Stimulated activated CD4-positive, alpha-beta T cell treated with anti-CD3 and anti-CD28 coated beads, Interleukin-2, amount 100 ng/mL, for 4 hours (primary cell): ENCODE measurements around the gene PDLIM4.
A peak's percentile ranks its signal among the peaks of the same experiment; 100 is the strongest.

Experiments
- DNase-seq: peaks from one replicate; pipeline ENCODE4 v3.0.0-alpha.2; 2020; ENCODE audit warnings: low read depth

The PDLIM4 gene

DNA sequence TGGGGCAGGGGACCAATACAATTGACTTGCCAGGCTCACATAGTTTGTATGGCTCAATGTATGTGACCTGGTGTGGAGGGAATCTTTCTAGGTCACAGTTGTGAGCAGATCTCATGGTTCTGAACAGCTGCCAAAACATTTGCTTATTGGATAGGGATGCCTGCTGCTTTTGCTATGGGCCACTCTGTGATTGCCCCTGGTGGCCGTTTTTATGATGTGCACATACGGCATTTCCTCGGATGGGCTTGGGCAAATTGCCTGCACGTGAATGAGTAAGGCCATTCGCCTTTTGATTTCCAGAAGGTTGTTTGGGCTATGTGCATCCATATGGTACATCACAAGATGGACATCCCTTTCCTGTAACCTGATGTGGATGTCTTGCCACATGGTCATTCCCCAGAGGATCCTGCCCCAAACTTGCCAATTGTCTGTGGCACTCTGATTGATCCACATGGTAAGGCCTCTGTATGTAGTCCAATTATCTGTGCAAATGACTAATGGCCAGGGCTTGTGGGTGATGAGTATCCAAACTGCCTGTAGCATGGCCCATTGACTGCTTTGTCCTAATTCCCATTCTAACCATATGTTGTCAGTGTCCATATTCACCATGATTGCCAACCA lies 26.0 kb downstream of the PDLIM4 start:
- no peak for DNase-seq

DNA sequence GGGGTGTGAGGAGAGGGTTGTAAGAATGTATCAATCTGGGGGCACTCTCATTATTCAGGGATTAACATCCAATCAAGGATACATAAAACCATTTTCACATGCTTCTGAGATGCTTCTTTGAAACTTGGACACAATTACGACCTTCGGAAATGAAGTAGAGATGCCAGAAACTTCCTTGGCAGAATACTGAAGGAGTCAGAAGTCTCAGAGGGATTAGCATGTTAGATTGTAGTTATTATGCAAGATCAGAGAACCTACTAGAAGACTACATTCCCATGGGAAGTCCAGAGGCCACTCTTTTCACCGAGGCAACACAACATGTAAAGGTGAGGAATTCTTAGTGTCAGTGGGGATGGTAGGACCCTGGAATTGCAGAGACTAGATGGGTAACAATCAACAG lies 31.6 kb downstream of the PDLIM4 start:
- no peak for DNase-seq

DNA sequence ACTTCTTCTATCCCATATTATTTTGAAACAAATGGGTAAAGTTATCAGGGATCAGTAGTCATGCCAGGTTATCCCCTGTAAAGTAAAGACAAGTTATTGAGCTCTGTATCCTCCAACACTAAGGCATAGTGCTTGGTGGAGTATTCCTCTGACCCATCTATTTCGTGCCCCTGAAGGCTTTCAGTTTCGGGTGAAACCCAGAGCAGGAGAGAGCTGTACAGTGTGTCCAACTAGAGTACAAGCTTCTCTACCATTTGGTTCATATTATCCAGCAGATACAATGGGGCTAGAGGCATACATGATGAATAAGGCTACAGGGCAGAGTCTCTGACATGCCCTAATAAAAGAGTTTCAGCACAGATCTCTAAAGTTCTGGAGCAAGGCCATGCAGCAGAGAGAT lies 33.5 kb downstream of the PDLIM4 start:
- no peak for DNase-seq

DNA sequence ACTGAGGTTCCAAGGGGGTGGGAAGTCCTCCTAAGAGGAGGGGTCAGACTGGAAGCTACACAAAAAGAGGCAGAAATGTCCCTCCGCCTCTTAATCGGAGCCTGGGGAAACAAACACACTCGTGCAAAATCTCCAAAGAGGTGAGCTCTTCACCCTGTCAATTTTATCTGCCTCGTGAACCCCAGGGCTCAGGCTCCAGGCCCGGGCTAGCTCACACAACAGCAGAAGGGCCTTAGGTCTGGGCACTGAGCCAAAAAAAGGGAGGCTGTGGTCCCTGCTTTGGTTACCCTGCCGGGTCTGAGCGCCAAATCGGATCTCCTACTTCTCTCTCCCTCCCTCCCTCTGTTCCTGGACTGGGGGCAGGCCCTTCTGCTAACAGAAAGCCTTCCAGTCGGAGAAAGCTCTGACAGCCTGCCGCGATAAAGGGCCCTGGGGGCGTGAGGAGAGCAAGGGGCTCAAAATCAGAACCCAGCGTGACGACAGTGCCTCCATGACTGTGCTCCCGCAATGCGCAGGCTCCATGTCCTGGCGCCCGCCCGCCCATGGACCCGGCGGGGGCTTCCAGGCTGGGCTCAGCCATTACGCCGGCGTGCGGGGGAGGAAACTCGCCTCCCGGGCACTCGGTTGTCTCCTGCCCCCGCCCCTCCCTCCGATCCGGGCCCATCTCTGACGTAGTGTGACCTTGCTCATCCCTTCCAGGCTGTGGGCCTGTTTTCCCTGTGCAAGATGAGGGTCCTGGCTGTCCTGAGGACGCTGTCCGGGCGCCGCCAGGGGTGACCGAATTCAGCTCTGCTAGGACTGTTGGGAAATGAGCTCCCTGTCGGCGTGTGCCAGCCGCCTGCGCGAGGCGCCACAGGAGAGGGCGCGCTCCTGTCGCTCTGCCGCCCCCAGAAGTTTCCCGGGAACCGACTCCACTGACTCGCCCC lies 35.8 kb downstream of the PDLIM4 start:
- DNase-seq = peak; percentile 71

DNA sequence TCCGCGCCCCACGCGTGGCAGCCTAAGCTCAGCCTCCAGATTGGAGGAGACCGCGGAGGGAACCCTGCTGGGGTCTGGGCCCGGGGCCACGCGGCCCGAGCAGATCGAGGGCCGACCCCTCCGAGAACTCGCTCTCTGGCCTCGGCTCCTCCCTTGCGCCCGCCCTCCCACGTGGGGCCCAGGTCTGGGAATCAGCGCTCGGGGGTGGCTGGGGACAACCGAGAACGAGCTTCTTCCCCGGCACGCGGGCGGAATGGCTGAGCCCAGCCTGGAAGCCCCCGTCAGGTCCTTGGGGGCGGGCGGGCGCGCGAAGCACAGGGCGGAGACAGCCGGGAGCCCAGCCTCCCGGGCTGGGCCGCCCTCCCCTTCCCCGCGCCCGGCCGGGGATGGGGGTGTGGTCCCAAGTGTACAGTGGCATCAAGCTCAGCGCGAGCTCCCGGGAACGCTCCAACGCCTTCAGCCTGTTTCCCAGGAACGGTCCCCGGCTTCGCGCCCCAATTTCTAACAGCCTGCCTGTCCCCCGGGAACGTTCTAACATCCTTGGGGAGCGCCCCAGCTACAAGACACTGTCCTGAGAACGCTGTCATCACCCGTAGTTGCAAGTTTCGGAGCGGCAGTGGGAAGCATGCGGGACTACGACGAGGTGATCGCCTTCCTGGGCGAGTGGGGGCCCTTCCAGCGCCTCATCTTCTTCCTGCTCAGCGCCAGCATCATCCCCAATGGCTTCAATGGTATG lies 36.7 kb downstream of the PDLIM4 start, which contains the start of gene SLC22A4:
SLC22A4 (plus strand) TSS at position 403 of the 736 bp plus-strand sequence; CDS start at position 626, 223 bp downstream.
- DNase-seq = peak; percentile 70

DNA sequence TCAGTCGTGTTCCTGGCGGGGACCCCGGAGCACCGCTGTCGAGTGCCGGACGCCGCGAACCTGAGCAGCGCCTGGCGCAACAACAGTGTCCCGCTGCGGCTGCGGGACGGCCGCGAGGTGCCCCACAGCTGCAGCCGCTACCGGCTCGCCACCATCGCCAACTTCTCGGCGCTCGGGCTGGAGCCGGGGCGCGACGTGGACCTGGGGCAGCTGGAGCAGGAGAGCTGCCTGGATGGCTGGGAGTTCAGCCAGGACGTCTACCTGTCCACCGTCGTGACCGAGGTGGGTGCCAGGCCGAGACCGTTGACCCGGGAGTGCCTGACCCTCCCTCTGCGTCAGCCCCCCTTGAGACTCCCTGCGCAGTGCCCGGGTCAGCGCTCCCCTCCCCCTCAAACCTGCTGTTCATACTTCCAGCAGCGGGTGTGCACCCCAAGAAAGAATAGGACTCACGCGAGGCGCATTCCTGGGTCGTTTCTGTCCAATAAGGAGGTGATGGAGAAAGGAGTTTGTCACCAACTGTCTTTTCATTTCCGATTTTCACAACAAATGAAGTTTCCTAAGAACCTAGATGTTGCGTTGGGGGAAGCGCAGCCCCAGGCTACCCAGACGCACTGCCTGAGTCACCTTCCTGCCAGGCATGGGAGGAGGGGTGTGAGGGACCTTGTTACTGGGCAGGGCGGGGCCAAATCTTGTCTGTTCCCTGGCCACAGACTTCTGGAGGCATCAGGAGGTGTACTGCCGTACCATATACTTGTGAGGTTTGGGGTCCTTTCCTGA lies 37.4 kb downstream of the PDLIM4 start:
- peak; percentile 74 for DNase-seq

DNA sequence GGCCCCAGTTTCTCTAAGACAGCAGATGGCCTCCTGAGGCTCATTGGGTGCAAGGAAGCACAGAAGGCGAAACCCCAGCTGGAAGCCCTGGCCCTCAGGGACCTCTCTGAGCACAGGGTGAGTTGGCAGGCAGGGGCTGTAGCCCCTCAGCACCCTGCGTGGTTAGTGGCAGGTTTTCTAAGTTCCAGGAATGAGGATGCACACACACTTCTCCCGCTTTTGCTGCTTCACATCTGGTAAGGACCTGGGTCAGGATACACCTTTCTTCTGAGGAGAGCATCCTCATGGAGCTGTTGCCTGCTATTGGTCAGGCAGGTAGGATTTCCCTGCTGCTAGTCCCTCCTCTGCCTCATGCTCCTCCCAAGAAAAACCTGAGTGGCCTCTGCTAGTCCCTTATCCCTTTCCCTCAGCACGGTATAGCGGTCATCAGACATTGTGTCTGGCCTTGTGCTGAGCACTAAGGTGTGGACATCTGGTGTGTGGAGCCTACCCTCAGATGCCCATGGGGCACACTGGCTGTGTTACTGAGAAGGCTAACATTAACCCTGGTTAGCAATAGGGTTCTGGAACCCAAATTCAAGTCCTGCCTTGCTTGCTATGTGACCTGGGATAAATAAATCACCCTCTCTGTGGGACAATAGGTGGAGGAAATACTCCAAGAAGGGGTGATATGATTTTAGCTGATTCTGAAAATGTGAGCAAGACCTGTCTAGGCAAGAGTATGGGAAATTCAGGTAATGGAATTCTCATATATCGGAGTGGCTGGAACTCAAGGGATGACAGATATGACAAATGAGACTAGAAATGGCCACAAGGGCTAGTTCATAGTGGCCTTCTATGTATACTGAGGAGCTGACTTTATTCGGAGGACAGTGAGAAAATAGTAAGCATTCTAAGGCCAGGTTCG lies 38.3 kb downstream of the PDLIM4 start:
- DNase-seq = no peak

DNA sequence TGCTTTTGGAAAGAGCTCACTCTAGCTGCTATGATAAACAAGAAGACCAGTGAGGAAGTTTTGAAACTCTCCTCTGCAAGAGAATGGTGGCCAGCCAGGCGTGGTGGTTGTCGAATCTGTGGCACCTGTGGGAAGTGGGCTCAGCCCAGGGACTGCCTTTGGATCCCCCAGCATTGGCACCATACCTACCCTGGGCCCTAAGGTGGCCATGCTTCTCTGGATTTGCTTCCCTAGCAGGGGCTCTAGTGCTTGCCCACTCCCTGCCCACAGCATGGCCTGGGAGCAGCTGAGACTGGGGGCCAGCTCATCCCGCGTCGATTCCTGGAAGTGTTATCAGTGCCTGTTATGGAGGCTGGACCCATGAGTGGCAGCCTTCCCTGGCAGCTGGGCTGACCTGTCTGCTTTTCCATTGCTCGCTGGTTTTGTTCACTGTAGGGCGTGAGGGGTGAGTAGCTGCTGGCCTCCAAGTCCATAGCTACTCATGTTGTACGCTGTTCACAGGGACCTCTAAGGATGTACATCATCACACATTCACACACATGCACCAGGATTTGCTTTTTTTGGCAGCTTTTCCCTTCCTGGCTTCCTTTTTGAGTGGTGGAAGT lies 39.0 kb downstream of the PDLIM4 start:
- DNase-seq = no peak

DNA sequence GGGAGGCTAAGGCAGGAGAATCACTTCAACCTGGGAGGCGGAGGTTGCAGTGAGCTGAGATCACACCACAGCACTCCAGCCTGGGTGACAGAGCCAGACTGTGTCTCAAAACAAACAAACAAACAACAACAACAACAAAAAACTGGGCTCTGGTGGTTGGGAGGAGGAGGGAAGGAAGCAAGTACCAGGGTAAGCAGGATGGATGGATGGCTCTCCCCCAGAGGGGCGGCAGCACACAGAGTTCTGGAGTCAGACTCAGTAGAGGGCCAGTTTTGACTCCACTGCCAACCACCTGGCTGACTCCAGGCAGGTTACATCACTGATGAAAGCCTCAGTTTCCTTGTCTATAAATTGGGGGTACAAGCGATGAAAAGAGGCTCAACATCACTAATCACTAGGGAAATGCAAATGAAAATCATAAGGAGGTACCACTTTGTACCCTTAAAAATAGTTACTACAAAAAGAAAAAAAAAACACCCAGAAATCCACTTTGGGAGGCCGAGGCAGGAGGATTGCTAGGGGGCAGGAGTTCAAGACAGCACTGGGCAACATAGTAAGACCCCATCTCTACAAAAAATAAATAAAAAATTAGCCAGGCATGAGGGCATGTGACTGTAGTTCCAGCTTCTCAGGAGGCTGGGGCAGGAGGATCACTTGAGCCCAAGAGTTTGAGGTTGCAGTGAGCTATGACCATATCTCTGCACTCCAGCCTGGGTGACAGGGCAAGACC lies 39.9 kb downstream of the PDLIM4 start:
- DNase-seq = no peak

DNA sequence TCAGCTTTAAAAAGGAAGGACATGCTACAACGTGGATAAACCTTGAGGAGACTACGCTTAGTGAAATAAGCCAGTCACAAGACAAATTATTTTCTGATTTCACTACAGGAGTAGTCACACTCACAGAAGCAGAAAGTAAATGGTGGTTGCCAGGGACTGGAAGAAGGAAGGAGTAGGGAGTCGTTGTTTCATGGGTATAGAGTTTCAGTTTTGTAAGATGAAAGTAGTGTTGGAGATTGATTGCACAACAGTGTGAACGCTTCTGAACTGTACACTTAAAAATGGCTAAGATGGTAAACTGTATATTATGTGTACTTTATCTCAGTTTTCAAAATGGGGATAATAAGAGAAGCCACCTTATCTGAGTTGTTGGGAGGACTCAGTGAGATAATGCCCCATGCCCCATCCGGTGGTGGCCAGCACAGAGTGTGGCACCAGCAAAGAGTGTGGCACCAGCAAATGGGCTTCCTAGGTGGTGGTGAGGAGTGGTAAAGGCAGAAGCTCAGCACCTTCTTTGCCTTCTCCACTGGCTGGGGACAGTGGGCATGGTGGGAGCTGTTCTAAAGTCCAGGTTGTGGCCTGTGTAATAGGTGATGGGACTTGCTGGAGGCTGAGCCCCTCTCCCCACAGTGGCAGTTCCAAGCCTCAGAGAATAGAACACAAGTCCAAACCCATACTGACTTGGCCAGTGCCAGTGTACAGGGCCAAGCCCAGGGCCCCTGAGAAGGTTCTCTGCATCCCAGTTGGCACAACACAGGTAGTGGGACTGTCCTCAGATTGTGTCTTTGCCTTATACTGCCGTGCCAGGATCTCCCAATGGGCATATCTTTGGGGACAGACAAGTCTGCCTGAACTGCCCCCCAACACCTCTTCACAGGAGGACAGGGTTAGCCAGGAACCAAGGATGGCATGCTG lies 41.1 kb downstream of the PDLIM4 start:
- DNase-seq = no peak

DNA sequence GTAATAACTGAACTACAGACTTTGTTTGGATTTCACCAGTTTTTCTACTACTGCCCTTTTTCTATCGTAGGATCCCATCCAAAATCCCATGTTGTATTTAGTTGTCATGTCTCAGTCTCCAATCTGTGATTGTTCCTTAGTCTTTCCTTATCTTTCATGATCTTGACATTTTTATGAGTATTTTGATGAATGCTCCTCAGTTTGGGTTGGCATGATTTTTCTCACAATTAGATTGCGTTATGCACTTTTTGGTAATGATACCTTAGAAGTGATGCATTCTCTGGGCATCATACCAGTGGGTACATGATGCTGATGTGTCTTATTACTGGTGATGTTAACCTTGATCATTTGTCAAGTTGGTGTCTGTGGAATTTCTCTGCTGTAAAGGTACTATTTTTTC lies 42.4 kb downstream of the PDLIM4 start:
- no peak for DNase-seq

DNA sequence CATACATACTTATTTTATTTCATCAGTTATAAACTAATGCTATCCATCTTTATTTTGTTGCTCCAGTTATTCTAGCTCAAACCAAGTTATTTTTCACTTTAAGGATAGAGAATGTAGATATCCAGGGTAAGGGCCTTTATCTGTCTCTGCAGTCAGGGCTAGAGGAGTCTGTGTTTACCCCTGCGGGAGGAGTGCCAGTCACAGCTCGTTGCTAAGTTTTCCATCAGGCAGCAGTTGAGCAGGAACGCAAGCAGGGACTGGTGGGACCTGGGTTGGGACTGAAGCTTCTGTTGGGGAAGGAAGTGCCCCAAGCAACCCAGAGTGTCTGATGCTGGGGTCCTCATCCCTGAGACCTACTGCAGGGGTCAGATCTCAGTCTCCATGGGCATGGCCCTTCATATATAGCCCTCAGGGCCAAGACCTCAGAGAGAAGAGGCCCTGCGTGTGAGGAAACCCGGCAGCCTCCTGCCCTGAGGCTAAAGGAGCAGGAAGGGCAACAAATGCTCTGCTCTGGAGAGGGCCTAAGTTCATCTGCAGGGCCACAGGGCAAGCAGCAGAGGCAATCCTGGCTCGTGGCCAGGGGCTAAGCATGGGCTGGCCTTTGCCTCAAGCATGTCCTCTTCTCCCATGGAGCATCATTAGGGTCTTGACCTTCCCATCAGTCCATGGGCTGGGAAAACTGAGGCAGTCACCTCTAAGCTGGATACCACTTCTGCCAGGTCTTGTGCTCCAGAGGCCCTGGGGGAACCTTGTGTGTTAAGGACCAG lies 43.3 kb downstream of the PDLIM4 start:
- no peak for DNase-seq

DNA sequence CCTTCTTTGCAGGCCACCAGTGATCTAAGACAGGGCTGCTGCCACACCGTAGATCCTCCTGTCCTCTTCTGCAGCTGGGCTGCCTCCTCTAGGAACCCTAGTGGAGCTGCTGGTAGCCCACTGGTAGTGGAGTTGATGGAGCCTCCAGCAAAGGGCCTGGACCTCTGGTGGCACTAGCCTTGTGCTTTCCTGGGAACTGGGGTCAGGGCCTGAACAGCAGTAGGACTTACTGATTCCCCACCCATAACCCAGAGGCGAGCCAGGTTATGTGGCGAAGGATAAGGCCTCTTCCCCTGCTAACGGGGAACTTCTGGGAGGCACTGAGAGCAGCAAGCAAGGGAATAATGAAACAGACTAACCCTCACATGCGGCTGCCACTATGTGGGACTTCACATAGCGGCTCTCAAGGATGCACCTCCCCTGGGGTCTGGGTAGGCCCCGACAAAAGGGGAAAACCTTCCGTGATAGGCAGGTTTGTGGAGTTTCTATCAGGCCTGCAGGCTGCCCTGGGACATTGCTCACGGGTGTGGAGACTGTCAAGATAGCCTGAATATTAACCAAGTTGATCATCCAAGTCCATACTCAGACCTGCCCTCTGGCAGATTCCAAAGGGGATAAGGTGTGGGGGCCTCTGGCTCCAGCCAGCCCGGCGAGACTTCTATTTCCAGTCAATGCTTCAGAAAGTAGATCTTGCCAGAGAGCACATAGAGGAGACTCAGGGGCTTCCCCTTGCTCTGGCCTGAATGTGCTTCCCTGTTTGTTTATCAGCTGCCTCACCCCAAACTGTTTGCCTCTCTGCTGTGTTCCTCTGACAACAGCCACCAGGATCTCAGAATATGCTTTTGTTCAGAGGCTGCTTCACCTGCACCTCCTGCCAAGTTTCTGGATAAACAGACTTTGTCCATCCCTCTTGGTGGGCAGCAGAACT lies 44.1 kb downstream of the PDLIM4 start:
- DNase-seq = no peak

DNA sequence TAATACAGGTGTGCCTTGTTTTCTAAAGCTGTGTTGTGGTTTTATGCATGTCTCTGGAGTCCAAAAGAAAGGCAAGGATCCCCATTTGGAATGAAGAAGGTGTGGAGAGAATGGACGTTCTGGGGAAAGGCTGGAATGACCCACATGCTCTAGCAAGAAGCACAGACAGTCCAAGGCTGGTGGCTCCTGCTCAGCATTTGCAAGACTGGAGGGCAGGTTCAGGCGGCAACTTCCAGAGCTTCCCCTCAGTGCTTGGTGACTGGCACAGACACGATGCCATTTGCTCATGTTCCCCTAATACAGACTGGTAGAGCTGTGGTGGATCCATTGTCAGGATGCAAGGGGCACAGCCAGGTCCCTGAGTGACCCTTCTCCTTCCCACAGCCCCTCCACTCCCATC lies 44.9 kb downstream of the PDLIM4 start:
- DNase-seq = no peak

DNA sequence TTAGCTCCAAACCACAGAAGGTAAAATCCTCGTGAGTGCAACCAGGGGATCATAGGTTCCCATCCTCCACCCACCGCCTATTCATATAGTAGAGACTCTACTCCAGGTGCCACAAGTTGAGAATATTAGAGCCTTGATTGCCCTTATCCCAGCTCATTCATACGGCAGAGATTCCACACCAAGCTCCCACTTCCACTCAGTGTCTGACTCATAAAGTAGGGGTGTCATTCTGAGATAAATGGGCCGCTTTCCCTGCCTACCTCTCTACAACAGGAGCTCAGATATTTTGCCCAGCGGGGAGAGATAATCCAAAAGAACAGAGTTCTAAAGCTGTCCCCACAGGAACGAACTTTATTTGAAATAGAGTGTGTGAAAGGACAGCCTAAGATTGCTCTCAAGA lies 46.1 kb downstream of the PDLIM4 start:
- DNase-seq = no peak

DNA sequence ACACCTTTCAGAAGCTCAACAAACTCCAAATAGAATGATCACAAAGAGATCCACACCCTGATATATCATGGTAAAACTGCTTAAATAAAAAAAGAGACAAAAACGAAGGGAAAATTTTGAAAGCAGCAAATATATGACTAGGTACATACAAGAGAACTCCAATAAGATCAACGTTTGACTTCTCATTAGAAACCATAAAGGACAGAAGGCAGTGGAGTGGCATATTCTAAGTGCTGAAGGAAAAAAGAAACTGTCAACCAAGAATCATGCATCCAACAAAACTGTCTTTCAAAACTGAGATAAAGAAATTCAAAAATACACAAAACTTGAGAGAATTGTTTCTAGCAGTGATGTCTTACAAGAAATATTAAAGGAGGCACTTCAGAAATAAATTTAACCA lies 47.9 kb downstream of the PDLIM4 start:
- no peak for DNase-seq

DNA sequence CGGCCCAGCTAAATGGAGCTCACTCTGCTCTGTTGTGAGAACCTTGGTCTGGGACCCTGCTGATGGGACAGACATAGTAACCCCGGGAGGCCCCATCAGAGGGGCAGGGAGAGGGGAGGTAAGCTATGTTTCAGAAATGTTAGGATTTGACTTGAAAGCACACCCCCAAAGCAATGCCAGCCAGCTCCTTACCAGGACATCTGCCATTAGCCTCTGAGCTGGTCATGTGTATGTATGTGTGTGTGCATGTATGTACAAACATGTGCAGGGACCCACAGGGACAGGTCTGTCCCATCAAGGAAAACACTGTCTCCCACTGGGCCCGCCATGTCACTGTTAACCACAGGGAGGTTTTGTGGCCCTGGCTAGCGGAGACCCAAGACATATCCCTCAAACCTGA lies 51.2 kb downstream of the PDLIM4 start:
- no peak for DNase-seq
